ENCODE data around the gene CDKN1C. TPM values are rescaled to one million over a fixed set of nuclear protein-coding genes. Genes with fewer than 3 reads are reported as not detected.

CDKN1C gene
- polyA plus RNA-seq, 2 donors: 12.1 to 27.5 TPM

GRCh38 chr11:2857276-2857675, 28.3 kb downstream of the CDKN1C start:
- Histone ChIP-seq H3K27me3 (ENCODE audit: control insufficient read depth in 1 of 2, insufficient read depth in 2 of 2, low read length in 2 of 2) (no peaks in the 10 kb centered on the region), H3K4me1 (ENCODE audit: control insufficient read depth in 2 of 2, insufficient read depth in 2 of 2, low read length in 1 of 2) (no peaks in the 10 kb centered on the region), H3K9me3 (ENCODE audit: control insufficient read depth in 2 of 2, insufficient read depth in 1 of 2, low read depth in 1 of 2, low read length in 1 of 2) (no peaks in the 10 kb centered on the region), H3K27ac (ENCODE audit: low read depth in 2 of 2, low read length in 1 of 2) (no peak overlapping the region), H3K4me3 (ENCODE audit: low read depth in 1 of 2, low read length in 2 of 2) (no peak overlapping the region), H3K36me3 (ENCODE audit: control insufficient read depth in 2 of 2, insufficient read depth in 2 of 2, low read length in 1 of 2) (no peaks in the 10 kb centered on the region)
- 87% methylated on average over 11 of the region's 11 CpGs for WGBS, 2 donors

DNA sequence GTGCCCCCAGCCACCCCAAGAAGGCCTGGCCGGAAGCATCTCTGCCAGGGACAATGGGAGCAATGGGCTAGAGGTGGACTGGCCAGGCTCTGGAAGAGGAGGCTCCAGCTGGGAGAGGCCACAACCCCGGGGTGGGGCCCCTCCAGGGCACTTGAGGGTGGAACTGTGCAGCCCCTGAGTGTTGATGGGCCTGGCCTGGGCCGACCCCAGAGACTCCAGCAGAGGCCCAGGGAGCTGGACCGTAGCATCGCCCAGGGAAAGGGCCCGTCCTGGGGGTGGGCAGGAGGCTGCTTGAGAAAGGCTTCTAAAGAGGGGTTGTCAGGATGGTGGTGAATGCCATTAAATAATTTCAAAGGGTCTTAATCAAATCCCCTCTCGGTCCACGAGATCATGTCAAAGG, 30.4 kb downstream of the CDKN1C start:
- Histone ChIP-seq H3K36me3 (ENCODE audit: control insufficient read depth in 2 of 2, insufficient read depth in 2 of 2, low read length in 1 of 2) (no peaks in the 10 kb centered on the region), H3K27ac (ENCODE audit: low read depth in 2 of 2, low read length in 1 of 2) (no peak overlapping the region), H3K4me1 (ENCODE audit: control insufficient read depth in 2 of 2, insufficient read depth in 2 of 2, low read length in 1 of 2) (no peaks in the 10 kb centered on the region), H3K9me3 (ENCODE audit: control insufficient read depth in 2 of 2, insufficient read depth in 1 of 2, low read depth in 1 of 2, low read length in 1 of 2) (no peaks in the 10 kb centered on the region), H3K27me3 (ENCODE audit: control insufficient read depth in 1 of 2, insufficient read depth in 2 of 2, low read length in 2 of 2) (no peaks in the 10 kb centered on the region), H3K4me3 (ENCODE audit: low read depth in 1 of 2, low read length in 2 of 2) (no peak overlapping the region)
- WGBS, 2 donors: 88 to 94% methylated on average over 8 of the region's 8 CpGs

DNA sequence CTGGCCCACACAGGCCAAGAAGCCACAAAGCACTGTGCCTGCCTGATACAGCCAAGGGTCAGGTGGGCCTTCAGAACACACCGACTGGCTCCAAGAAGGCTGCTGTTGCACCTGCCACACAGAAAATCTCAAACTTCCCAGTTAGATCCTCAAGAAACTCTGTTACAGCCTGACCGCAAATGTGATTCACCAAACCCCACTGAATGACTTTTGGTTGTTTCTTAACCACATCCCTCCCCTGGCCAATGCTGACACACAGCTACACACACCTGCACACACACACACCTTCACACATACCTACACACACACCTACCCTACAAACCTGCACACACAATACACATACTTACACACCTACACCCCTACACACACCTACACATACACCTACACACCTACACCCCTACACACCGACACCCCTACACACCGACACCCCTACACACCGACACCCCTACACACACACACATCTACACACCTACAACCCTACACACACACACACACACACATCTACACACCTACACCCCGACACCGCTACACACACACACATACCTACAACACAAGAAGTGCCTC, 31.5 kb downstream of the CDKN1C start:
- WGBS, 2 donors: 85 to 95% methylated on average over 7 of the region's 7 CpGs
- Histone ChIP-seq H3K36me3 (ENCODE audit: control insufficient read depth in 2 of 2, insufficient read depth in 2 of 2, low read length in 1 of 2) (no peaks in the 10 kb centered on the region), H3K4me1 (ENCODE audit: control insufficient read depth in 2 of 2, insufficient read depth in 2 of 2, low read length in 1 of 2) (no peaks in the 10 kb centered on the region), H3K27me3 (ENCODE audit: control insufficient read depth in 1 of 2, insufficient read depth in 2 of 2, low read length in 2 of 2) (no peaks in the 10 kb centered on the region), H3K4me3 (ENCODE audit: low read depth in 1 of 2, low read length in 2 of 2) (peak overlapping the region in 1 of 2 donors; percentile 1), H3K27ac (ENCODE audit: low read depth in 2 of 2, low read length in 1 of 2) (no peak overlapping the region), H3K9me3 (ENCODE audit: control insufficient read depth in 2 of 2, insufficient read depth in 1 of 2, low read depth in 1 of 2, low read length in 1 of 2) (no peaks in the 10 kb centered on the region)

- 94 to 97% methylated on average over 11 to 12 of the region's 12 CpGs for WGBS, 2 donors
- no peaks in the 10 kb centered on the region for H3K27me3 ChIP-seq (ENCODE audit: control insufficient read depth in 1 of 2, insufficient read depth in 2 of 2, low read length in 2 of 2)
- no peaks in the 10 kb centered on the region for H3K4me1 ChIP-seq (ENCODE audit: control insufficient read depth in 2 of 2, insufficient read depth in 2 of 2, low read length in 1 of 2)
- no peaks in the 10 kb centered on the region for H3K9me3 ChIP-seq (ENCODE audit: control insufficient read depth in 2 of 2, insufficient read depth in 1 of 2, low read depth in 1 of 2, low read length in 1 of 2)
- H3K4me3 ChIP-seq (ENCODE audit: low read depth in 1 of 2, low read length in 2 of 2): no peak overlapping the region
- H3K27ac ChIP-seq (ENCODE audit: low read depth in 2 of 2, low read length in 1 of 2): no peak overlapping the region
- H3K36me3 ChIP-seq (ENCODE audit: control insufficient read depth in 2 of 2, insufficient read depth in 2 of 2, low read length in 1 of 2): no peaks in the 10 kb centered on the region
Observed at GRCh38 chr11:2853401-2853800, 32.2 kb downstream of the CDKN1C start.

DNA sequence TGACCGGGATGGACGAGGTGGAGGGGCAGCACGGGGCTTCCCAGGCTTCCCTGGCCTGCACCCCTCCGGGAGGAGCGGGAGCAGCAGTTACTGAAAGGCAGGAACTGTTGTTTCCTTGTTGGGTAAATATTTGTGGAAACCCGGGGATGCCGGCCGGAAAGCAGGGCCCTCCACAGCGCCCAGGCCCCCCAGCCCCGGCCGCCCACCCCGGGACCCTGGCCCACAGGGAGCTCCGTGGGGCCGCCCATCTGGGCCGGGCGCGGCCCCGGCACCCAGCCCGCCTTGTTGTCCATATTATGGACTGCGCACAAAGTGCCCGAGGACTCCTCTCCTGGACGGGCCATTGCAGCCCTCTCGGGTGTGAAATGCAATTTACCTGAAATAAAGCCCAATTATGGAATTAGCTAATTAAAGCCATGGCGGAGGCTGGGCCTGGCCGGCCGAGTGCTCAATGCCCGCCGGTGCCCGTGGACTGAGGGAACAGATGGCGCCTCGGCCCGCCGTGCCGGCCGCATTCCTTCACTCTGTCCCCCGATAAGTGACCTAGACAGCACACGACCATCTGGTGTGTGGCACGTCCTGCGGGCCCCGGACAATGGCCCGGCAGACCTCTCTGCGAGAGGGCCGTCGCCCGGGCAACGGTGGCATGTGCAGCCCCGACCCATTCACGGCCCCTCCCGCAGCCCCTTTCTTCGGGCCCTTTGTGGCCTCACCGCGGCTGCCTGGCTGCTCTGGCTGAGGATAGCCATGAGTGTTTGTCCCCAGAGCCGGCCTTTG, 35.4 kb downstream of the CDKN1C start:
- 72 to 77% methylated on average over 53 of the region's 53 CpGs for WGBS, 2 donors
- Histone ChIP-seq H3K4me3 (ENCODE audit: low read depth in 1 of 2, low read length in 2 of 2) (no peak overlapping the region), H3K27ac (ENCODE audit: low read depth in 2 of 2, low read length in 1 of 2) (no peak overlapping the region), H3K4me1 (ENCODE audit: control insufficient read depth in 2 of 2, insufficient read depth in 2 of 2, low read length in 1 of 2) (no peaks in the 10 kb centered on the region), H3K36me3 (ENCODE audit: control insufficient read depth in 2 of 2, insufficient read depth in 2 of 2, low read length in 1 of 2) (no peaks in the 10 kb centered on the region), H3K27me3 (ENCODE audit: control insufficient read depth in 1 of 2, insufficient read depth in 2 of 2, low read length in 2 of 2) (no peaks in the 10 kb centered on the region), H3K9me3 (ENCODE audit: control insufficient read depth in 2 of 2, insufficient read depth in 1 of 2, low read depth in 1 of 2, low read length in 1 of 2) (no peaks in the 10 kb centered on the region)

DNA sequence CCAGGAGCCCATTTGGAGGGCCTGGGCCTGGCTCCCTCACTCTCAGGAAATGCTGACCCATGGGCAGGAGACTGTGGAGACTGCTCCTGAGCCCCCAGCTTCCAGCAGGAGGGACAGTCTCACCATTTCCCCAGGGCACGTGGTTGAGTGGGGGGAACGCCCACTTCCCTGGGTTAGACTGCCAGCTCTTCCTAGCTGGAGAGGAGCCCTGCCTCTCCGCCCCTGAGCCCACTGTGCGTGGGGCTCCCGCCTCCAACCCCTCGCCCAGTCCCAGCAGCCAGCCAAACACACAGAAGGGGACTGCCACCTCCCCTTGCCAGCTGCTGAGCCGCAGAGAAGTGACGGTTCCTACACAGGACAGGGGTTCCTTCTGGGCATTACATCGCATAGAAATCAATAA, 37.1 kb downstream of the CDKN1C start:
- Histone ChIP-seq H3K4me3 (ENCODE audit: low read depth in 1 of 2, low read length in 2 of 2) (no peak overlapping the region), H3K27ac (ENCODE audit: low read depth in 2 of 2, low read length in 1 of 2) (no peak overlapping the region), H3K9me3 (ENCODE audit: control insufficient read depth in 2 of 2, insufficient read depth in 1 of 2, low read depth in 1 of 2, low read length in 1 of 2) (no peaks in the 10 kb centered on the region), H3K27me3 (ENCODE audit: control insufficient read depth in 1 of 2, insufficient read depth in 2 of 2, low read length in 2 of 2) (no peaks in the 10 kb centered on the region), H3K36me3 (ENCODE audit: control insufficient read depth in 2 of 2, insufficient read depth in 2 of 2, low read length in 1 of 2) (no peaks in the 10 kb centered on the region), H3K4me1 (ENCODE audit: control insufficient read depth in 2 of 2, insufficient read depth in 2 of 2, low read length in 1 of 2) (peaks cover 0 to 5% of the 10 kb centered on the region in 2 donors)
- 83 to 91% methylated on average over 9 of the region's 9 CpGs for WGBS, 2 donors

DNA sequence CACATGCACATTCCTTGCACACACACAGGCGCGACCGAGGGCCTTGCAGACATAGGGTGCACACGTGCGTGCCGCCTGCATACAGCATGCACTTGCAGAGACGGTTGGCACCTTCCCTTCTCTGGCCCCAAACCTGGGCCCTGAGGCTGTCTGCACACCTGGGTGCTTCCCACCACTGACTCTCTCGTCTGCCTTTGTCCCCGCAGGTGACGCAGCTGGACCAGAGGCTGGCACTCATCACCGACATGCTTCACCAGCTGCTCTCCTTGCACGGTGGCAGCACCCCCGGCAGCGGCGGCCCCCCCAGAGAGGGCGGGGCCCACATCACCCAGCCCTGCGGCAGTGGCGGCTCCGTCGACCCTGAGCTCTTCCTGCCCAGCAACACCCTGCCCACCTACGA, 38.0 kb downstream of the CDKN1C start:
- Histone ChIP-seq H3K36me3 (ENCODE audit: control insufficient read depth in 2 of 2, insufficient read depth in 2 of 2, low read length in 1 of 2) (no peaks in the 10 kb centered on the region), H3K27ac (ENCODE audit: low read depth in 2 of 2, low read length in 1 of 2) (no peak overlapping the region), H3K4me1 (ENCODE audit: control insufficient read depth in 2 of 2, insufficient read depth in 2 of 2, low read length in 1 of 2) (peaks cover 0 to 5% of the 10 kb centered on the region in 2 donors), H3K27me3 (ENCODE audit: control insufficient read depth in 1 of 2, insufficient read depth in 2 of 2, low read length in 2 of 2) (no peaks in the 10 kb centered on the region), H3K9me3 (ENCODE audit: control insufficient read depth in 2 of 2, insufficient read depth in 1 of 2, low read depth in 1 of 2, low read length in 1 of 2) (no peaks in the 10 kb centered on the region), H3K4me3 (ENCODE audit: low read depth in 1 of 2, low read length in 2 of 2) (no peak overlapping the region)
- WGBS, 2 donors: 52 to 62% methylated on average over 21 of the region's 21 CpGs

DNA sequence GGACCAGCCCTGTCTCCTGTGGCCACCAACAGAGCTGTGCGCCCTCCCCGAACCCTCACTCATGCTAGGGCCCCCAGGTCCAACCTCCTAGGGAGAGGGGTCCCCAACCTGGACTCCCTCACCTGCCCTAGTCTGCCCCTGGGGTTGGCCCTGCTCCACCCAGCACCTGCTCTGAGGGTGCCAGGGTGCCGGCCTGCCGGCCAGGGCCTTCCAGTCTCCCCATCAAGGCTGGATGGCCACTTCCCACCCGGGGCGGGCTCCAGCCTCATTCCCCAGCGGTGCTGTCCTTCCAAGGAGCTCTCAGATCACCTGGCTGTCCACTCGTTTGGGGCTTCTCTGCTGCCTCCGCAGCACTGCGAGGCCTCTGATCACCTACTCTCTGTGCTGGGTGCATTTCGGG, 39.1 kb downstream of the CDKN1C start:
- H3K4me3 ChIP-seq (ENCODE audit: low read depth in 1 of 2, low read length in 2 of 2): no peak overlapping the region
- H3K9me3 ChIP-seq (ENCODE audit: control insufficient read depth in 2 of 2, insufficient read depth in 1 of 2, low read depth in 1 of 2, low read length in 1 of 2): no peaks in the 10 kb centered on the region
- no peak overlapping the region for H3K27ac ChIP-seq (ENCODE audit: low read depth in 2 of 2, low read length in 1 of 2)
- peaks cover 0 to 5% of the 10 kb centered on the region in 2 donors for H3K4me1 ChIP-seq (ENCODE audit: control insufficient read depth in 2 of 2, insufficient read depth in 2 of 2, low read length in 1 of 2)
- 90 to 91% methylated on average over 11 of the region's 11 CpGs for WGBS, 2 donors
- H3K36me3 ChIP-seq (ENCODE audit: control insufficient read depth in 2 of 2, insufficient read depth in 2 of 2, low read length in 1 of 2): no peaks in the 10 kb centered on the region
- no peaks in the 10 kb centered on the region for H3K27me3 ChIP-seq (ENCODE audit: control insufficient read depth in 1 of 2, insufficient read depth in 2 of 2, low read length in 2 of 2)

DNA sequence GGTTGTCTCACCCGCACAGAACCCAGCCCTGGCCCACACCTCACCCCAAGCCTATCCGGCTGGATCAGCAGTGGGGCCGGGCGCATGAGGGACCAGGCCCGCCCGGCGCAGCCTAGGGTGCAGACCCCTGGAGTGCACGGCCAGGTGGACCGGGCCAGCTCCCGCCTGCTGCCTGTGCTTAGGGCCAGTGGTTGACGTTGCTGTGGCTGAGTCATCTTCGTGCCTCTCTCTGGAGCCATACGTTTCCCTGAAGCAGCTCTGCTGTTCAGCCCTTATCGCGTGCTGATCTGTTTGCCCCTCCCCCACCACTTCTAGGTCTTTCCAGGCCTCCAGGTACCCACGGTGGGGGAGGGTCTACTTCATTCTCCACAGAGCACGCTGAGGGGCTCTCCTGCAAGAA, 39.5 kb downstream of the CDKN1C start:
- H3K4me1 ChIP-seq (ENCODE audit: control insufficient read depth in 2 of 2, insufficient read depth in 2 of 2, low read length in 1 of 2): peaks cover 0 to 5% of the 10 kb centered on the region in 2 donors
- no peaks in the 10 kb centered on the region for H3K27me3 ChIP-seq (ENCODE audit: control insufficient read depth in 1 of 2, insufficient read depth in 2 of 2, low read length in 2 of 2)
- 79 to 83% methylated on average over 17 of the region's 17 CpGs for WGBS, 2 donors
- H3K9me3 ChIP-seq (ENCODE audit: control insufficient read depth in 2 of 2, insufficient read depth in 1 of 2, low read depth in 1 of 2, low read length in 1 of 2): no peaks in the 10 kb centered on the region
- no peak overlapping the region for H3K27ac ChIP-seq (ENCODE audit: low read depth in 2 of 2, low read length in 1 of 2)
- H3K36me3 ChIP-seq (ENCODE audit: control insufficient read depth in 2 of 2, insufficient read depth in 2 of 2, low read length in 1 of 2): no peaks in the 10 kb centered on the region
- no peak overlapping the region for H3K4me3 ChIP-seq (ENCODE audit: low read depth in 1 of 2, low read length in 2 of 2)

GRCh38 chr11:2844996-2845395, 40.6 kb downstream of the CDKN1C start:
- WGBS, 2 donors: 88 to 90% methylated on average over 12 of the region's 12 CpGs
- H3K9me3 ChIP-seq (ENCODE audit: control insufficient read depth in 2 of 2, insufficient read depth in 1 of 2, low read depth in 1 of 2, low read length in 1 of 2): no peaks in the 10 kb centered on the region
- no peaks in the 10 kb centered on the region for H3K27me3 ChIP-seq (ENCODE audit: control insufficient read depth in 1 of 2, insufficient read depth in 2 of 2, low read length in 2 of 2)
- H3K36me3 ChIP-seq (ENCODE audit: control insufficient read depth in 2 of 2, insufficient read depth in 2 of 2, low read length in 1 of 2): no peaks in the 10 kb centered on the region
- H3K4me3 ChIP-seq (ENCODE audit: low read depth in 1 of 2, low read length in 2 of 2): no peak overlapping the region
- H3K4me1 ChIP-seq (ENCODE audit: control insufficient read depth in 2 of 2, insufficient read depth in 2 of 2, low read length in 1 of 2): peaks cover 0 to 5% of the 10 kb centered on the region in 2 donors
- no peak overlapping the region for H3K27ac ChIP-seq (ENCODE audit: low read depth in 2 of 2, low read length in 1 of 2)

Data from esophagus (tissue), 2 donors.